Measurements from ENCODE around the gene SLC4A5.

The SLC4A5 gene

DNA sequence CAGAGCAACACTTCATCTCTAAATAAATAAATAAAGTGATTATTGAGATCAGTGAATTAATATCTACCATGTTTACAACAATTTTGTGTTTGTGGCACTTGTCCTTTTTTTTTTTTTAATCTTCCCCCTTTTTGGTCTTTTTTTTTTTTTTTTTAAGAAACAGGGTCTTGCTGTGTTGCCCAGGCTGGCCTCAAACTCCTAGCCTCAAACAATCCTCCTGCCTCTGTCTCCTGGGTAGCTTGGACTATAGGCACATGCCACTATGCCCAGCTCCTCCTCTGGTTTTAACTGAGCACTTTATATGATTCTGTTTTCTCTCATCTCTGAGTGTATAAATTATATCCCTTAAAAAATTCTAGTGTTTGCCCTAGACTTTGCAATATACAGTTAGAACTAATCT lies 30.3 kb downstream of the SLC4A5 start:
- POLR2A ChIA-PET = no interaction called here
- TF ChIP-seq ZNF335 (tag by site-specific recombination; conservative IDR thresholded peaks at IDR 0.05) (no peak), ZNF658 (tag by site-specific recombination; IDR thresholded peaks at IDR 0.05) (no peak), KLF1 (tag by site-specific recombination; IDR thresholded peaks at IDR 0.05) (no peak), TCF7L2 (IDR thresholded peaks at IDR 0.05; ENCODE audit: borderline replicate concordance, low read depth, low read length) (no peak)
- TF ChIP-seq, protein P1, sequence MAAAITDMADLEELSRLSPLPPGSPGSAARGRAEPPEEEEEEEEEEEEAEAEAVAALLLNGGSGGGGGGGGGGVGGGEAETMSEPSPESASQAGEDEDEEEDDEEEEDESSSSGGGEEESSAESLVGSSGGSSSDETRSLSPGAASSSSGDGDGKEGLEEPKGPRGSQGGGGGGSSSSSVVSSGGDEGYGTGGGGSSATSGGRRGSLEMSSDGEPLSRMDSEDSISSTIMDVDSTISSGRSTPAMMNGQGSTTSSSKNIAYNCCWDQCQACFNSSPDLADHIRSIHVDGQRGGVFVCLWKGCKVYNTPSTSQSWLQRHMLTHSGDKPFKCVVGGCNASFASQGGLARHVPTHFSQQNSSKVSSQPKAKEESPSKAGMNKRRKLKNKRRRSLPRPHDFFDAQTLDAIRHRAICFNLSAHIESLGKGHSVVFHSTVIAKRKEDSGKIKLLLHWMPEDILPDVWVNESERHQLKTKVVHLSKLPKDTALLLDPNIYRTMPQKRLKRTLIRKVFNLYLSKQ (tag by site-specific recombination; IDR thresholded peaks at IDR 0.05; ENCODE audit: borderline replicate concordance) = no peak

DNA sequence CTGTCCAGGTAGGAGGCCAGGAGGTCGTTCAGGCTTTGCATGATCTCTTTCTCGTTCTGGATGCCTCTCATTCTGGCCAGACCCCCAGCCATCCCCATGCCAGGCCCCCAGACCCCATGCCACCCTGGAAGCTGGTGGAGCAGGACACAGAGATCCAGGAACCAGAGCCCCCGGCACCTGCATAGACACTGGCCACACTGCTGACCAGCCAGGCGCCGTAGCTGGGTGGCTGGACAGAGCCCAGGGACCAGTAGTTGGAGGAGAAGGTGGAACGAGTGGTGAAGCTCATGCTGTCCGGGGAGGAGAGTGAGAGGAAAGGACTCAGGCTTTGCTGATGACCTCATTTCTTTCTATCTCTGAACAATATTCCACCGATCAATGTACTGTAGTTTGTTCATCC lies 35.5 kb downstream of the SLC4A5 start:
- no peak overlapping the region for H3K4me3 ChIP-seq (ENCODE audit: low read depth, low read length)
- no peaks in the 10 kb centered on the region for H3K9me3 ChIP-seq (ENCODE audit: control insufficient read depth, insufficient read depth, low read depth, low read length)
- CTCF ChIA-PET = interaction anchor here (1.6 to 1.9 kb wide), 2 partner anchors 27 to 58 kb away, joined by 5 to 6 read pairs; no protein-coding TSS in a partner anchor
- H3K27ac ChIP-seq (ENCODE audit: extremely low read depth, low read depth, low read length) = no peak overlapping the region
- POLR2A ChIA-PET = no interaction called here
- no peak for TF ChIP-seq KLF16 (tag by site-specific recombination; IDR thresholded peaks at IDR 0.05)
- no peak for TF ChIP-seq RBAK (tag by site-specific recombination; IDR thresholded peaks at IDR 0.05)
- no peak for TF ChIP-seq ZNF10 (tag by site-specific recombination; IDR thresholded peaks at IDR 0.05)
- TF ChIP-seq, protein P2, sequence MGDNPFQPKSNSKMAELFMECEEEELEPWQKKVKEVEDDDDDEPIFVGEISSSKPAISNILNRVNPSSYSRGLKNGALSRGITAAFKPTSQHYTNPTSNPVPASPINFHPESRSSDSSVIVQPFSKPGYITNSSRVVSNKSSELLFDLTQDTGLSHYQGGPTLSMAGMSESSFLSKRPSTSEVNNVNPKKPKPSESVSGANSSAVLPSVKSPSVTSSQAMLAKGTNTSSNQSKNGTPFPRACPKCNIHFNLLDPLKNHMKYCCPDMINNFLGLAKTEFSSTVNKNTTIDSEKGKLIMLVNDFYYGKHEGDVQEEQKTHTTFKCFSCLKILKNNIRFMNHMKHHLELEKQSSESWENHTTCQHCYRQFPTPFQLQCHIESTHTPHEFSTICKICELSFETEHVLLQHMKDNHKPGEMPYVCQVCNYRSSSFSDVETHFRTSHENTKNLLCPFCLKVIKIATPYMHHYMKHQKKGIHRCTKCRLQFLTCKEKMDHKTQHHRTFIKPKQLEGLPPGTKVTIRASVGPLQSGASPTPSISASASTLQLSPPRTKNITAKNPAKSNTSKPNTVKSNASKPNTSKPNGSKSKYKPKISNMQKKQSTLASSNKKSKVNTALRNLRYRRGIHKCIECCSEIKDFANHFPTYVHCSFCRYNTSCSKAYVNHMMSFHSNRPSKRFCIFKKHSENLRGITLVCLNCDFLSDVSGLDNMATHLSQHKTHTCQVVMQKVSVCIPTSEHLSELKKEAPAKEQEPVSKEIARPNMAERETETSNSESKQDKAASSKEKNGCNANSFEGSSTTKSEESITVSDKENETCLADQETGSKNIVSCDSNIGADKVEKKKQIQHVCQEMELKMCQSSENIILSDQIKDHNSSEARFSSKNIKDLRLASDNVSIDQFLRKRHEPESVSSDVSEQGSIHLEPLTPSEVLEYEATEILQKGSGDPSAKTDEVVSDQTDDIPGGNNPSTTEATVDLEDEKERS (tag by site-specific recombination; IDR thresholded peaks at IDR 0.05) = no peak
- no peak for TF ChIP-seq ZNF768 (tag by site-specific recombination; IDR thresholded peaks at IDR 0.05)
- TF ChIP-seq ZNF76 (tag by site-specific recombination; IDR thresholded peaks at IDR 0.05; ENCODE audit: borderline replicate concordance, low read depth) = no peak
- no peak for TF ChIP-seq ZNF707 (tag by site-specific recombination; IDR thresholded peaks at IDR 0.05)
- TF ChIP-seq, protein P3, sequence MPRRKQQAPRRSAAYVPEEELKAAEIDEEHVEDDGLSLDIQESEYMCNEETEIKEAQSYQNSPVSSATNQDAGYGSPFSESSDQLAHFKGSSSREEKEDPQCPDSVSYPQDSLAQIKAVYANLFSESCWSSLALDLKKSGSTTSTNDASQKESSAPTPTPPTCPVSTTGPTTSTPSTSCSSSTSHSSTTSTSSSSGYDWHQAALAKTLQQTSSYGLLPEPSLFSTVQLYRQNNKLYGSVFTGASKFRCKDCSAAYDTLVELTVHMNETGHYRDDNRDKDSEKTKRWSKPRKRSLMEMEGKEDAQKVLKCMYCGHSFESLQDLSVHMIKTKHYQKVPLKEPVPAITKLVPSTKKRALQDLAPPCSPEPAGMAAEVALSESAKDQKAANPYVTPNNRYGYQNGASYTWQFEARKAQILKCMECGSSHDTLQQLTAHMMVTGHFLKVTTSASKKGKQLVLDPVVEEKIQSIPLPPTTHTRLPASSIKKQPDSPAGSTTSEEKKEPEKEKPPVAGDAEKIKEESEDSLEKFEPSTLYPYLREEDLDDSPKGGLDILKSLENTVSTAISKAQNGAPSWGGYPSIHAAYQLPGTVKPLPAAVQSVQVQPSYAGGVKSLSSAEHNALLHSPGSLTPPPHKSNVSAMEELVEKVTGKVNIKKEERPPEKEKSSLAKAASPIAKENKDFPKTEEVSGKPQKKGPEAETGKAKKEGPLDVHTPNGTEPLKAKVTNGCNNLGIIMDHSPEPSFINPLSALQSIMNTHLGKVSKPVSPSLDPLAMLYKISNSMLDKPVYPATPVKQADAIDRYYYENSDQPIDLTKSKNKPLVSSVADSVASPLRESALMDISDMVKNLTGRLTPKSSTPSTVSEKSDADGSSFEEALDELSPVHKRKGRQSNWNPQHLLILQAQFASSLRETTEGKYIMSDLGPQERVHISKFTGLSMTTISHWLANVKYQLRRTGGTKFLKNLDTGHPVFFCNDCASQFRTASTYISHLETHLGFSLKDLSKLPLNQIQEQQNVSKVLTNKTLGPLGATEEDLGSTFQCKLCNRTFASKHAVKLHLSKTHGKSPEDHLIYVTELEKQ (tag by site-specific recombination; IDR thresholded peaks at IDR 0.05; ENCODE audit: borderline replicate concordance) = no peak
- H3K36me3 ChIP-seq (ENCODE audit: control insufficient read depth in 2 of 2, insufficient read depth in 1 of 2, low read length in 2 of 2) = no peaks in the 10 kb centered on the region
- H3K4me1 ChIP-seq (ENCODE audit: control insufficient read depth, insufficient read depth, low read length) = no peaks in the 10 kb centered on the region

More for the DNA sequence above, 30.3 kb downstream of the SLC4A5 start:
- Histone ChIP-seq H3K27ac (ENCODE audit: extremely low read depth, low read depth, low read length) (no peak overlapping the region), H3K4me1 (ENCODE audit: control insufficient read depth, insufficient read depth, low read length) (no peaks in the 10 kb centered on the region), H3K36me3 (ENCODE audit: control insufficient read depth in 2 of 2, insufficient read depth in 1 of 2, low read length in 2 of 2) (no peaks in the 10 kb centered on the region), H3K4me3 (ENCODE audit: low read depth, low read length) (no peak overlapping the region), H3K9me3 (ENCODE audit: control insufficient read depth, insufficient read depth, low read depth, low read length) (no peaks in the 10 kb centered on the region)
- CTCF ChIA-PET = interaction anchor here (0.6 to 2.9 kb wide), 3 partner anchors 11 to 170 kb away, joined by 3 to 22 read pairs (median 3); no protein-coding TSS in a partner anchor

Data from HEK293 (cell line).